Activated CD4-positive, alpha-beta T cell treated with anti-CD3 and anti-CD28 coated beads, Interleukin-2, amount 50 U/mL, for 16 hours (primary cell): ENCODE results near the gene POLA1.

Source experiments
- DNase-seq: peaks from one replicate; pipeline ENCODE4 v3.0.0-alpha.2; 2020

The POLA1 gene

DNA sequence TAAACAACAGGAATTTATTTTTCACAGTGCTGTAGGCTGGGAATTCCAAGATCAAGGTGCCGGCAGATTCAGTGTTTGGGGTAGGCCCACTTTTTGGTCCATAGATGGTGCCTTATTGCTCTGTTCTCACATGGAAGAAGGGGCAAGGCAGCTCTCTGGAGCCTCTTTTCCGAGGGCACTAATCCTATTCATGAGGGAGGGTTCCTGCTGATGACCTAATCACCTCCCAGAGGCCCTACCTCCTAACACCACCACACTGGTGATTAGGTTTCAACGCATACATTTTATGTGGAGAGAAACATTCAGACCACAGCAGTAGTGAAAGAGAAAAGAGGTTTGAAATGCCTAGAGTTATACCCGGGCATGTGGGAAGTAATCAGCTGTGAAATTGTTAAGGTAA is 1.4 kb upstream of the POLA1 start:
- DNase-seq, result no peak

GRCh38 chrX:24694825-24695224 is 1.1 kb downstream of the POLA1 start:
- peak; percentile 5 for DNase-seq

GRCh38 chrX:24696294-24696693 is 2.6 kb downstream of the POLA1 start:
- no peak for DNase-seq

DNA sequence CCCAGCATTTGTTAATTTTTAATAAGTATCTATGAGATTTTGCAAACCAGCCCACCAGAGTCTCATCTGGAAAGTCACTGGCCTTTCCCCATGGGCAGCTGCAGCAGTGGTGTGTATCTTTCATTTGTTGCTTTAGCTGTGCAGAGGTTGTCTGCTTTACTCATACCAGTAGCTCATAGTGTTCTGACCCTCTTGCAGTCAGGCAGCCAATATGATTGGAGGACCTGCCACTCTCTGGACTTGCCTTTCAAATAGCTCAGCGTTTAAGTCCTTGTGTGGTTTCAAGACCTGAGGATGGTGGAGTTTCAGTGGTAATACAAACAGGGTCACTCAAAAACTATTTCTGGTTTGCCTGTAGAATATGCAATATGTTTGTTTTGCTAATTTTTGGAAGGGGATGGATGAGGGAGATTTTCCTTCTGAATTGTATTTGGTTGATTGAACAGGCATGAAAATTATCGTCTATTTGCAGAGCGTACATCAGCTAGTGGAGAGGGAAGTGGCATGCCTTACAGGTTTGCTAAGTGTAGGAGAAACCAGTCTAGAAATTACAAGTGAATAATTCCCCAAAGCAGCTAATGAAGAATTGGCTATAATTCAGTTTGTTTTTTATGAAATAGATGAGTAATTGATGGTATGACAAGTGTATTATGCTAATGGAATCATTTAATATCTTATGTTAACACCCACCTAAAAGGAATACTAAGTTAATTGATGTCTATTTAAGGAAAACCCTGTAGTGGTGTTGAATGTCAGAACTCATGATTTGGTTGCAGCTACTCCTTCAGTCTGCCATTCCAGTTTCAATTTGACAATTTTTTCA is 8.9 kb downstream of the POLA1 start:
- peak; percentile 15 for DNase-seq

DNA sequence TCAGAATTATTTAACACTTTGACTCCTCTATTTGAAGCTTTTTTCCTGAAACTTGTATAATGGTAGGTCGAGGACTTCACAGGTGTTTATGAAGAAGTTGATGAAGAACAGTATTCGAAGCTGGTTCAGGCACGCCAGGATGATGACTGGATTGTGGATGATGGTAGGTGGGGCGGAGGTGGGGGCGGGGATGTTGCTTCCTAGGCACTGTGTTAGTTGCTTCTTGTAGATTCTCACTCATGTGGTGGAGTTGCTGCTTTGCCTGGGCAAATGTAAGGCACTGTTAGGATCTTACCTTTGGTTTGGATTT is 9.4 kb downstream of the POLA1 start:
- DNase-seq, result no peak

DNA sequence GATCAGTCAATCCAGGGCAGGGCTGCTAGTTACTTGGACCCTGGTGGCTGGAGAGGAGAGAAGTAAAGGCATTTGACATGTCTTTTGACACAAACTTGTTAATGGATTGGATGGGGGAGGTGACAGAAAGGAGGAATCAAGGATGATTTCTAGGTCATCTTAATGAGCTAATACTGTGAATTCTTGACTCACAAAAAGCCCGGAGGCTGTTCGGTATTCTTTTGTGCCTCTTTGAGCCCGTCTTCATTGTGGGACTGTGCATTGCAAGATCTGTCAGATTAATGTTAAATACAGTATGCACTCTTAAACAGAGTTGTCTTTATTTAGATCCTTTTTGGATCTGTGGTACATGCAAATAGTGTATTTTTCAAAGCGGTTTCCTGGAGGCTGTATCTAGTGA is 25.1 kb downstream of the POLA1 start:
- no peak for DNase-seq

- DNase-seq, result no peak
Measured at GRCh38 chrX:24720036-24720435, 26.3 kb downstream of the POLA1 start.

DNA sequence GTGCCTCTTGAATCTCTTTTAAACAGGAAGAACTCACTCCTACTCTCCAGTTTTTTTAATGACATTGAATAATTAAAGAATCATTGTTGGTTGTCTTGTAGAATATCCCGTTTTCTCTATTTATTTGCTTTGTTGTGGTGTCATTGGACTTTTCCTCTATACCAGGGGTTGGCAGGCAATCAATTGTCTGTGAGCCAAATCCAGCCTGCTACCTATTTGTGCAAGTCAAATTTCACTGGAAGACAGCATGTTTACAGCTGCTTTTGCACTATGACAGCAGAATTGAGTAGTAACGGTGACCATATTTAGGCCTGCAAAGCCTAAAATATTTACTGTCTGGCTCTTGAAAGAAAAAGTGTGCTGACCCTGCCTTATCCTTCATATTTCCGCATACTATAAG is 34.8 kb downstream of the POLA1 start:
- DNase-seq, result no peak

DNA sequence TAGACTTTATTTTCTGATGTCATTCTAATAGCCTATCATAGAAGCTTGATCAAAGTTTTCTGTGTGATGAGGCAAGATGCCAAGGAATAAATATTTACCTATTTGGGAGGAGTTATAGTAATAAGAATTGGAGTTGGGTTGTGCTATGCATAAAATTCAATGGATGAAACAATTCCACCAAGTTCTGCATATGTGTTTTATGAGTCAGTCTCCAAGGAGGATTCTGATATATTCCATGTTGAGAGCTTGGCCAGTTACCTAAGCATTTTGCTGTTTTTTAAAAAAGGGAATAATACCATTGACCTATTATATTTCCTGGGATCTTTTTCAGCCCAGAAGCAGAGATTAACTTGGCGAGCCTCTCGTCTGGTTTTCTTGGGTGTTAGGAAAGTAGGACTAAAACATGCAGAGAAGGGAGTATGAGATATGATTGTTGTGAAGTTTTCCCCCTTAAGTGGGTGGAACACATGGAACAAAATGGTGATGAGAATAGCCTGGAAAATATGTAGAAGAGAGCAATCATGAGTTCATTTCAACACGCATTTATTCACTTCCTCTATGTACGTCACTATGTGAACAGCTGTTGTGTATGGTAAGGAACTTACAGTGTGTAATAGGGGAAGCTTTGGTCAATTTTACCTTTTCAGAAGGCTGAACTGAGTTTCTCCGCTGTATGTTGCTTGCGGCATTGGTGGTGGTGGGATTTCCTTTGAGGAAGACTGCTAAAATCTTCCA is 39.2 kb downstream of the POLA1 start:
- no peak for DNase-seq

DNA sequence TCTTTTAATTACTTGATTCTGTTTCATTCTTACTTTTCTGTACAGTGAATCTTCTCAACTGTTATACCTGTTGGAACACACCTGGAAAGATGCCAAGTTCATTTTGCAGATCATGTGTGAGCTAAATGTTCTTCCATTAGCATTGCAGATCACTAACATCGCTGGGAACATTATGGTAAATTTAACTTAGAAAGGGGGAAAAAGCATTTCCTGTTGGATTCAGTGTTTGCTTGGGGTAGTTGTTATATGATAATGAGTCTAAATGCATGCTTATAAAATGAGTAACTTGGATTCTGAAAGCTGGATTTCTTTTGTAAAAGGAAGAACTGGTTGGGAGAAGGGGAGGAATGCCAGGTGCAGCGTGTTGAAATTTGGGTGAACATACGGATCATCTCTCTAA is 47.6 kb downstream of the POLA1 start:
- DNase-seq, result no peak

GRCh38 chrX:24748196-24748595 is 54.5 kb downstream of the POLA1 start:
- no peak for DNase-seq

DNA sequence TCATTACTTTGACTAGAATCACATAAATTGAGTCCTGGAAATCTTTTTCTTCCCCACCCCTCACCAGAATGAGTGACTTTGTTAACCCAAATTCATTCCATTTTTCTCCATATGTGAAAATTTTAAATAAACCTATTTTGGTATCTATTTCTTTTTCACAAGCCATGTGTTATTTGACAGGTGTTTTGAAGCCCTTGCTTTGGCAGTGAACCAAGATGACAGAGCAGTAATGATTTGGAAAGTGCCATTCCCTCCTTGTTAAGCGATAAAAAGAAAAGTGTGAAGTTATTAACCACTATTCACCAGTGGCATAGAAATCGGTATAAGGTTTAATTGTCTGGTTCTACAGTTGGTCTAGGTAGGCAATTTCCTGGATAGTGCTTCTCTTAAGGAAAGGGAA is 66.1 kb downstream of the POLA1 start:
- DNase-seq, result no peak

DNA sequence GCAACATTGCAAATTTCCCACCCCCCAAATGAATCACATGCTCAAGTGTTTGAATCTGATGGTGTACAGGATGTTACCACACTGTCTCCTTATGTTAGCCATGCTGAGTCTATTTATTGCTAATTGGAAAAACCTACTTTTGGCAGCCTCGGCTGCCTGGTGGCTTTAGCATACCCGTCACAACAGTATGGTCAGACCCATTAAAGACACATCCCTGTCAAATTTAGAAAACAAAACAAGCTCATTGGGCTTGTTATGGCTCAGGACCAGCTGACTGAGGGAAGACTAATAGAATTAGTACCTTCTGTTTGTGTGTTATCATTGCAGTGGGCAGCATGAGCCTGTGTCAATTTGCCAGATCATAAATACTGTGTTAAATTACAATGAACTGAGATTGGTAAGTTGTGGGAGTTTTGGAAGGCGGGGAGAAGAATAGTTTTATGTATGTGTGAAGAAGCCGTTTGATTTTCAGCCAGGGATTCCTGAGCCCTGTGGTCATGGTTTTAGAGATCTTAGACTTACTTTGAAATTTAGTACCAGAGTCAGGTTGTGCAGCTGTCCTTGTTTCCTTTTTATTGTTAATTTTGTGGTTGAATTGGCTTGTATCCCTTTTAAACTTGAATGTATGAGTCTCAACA is 66.8 kb downstream of the POLA1 start:
- no peak for DNase-seq

DNA sequence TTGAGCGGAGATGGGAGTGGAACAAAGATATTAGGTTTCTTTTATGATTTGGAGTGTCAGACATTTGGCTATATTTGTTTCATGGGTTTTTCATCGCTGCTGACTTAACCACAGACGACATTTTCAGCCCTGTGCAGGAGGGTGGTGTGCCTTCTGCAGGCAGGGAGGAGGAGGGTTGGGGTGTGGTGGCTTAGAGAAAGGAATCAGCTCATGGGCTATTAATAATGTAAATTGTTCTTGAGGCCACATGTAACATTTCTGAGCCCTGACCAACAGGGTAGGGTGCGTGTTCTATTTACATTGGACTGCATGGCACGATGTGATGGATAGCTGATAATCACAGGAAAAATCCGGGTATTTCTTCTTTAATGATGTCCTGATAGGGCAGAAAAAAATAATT is 67.6 kb downstream of the POLA1 start:
- DNase-seq, result no peak

- no peak for DNase-seq
Measured at GRCh38 chrX:24763989-24764388, 70.3 kb downstream of the POLA1 start.

DNA sequence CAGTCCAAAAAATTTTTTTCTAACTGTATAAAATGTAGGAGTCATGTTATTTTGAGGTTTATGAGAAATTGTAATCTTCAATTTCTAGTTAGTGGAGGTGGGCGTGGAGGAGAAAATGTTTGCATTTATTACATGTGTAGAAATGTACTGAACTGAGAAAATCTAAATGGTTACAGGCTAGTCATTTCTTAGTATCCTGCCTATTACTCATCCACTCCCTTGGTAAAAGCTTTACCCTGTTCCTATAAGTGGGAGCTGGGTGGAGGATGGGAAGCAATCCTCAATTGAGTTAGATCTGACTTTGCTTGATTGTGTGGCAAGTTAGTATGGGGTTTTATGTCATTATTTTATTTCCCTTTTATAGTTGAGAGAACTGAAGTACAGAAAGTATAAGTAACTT is 73.8 kb downstream of the POLA1 start:
- peak; percentile 2 for DNase-seq

- DNase-seq, result no peak
Measured at GRCh38 chrX:24768556-24768955, 74.8 kb downstream of the POLA1 start.

DNA sequence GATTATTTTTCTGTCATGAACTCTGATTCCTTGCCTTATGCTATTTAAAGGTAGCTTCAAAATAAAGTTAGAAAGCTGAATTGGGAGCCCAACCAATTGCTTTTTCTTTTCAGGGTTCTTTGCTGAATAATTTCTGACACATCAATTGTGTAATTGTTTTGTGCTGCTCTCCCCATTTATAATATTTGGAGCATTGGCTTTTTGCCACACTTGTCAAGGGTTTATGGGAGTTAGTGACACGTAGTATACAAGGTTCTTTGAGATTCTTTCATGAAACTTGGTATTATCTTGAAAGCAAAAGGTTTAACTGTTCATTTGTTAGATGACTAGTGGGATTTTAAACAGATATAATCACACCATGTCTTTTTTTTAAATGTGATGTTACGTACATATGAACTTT is 80.9 kb downstream of the POLA1 start:
- no peak for DNase-seq

DNA sequence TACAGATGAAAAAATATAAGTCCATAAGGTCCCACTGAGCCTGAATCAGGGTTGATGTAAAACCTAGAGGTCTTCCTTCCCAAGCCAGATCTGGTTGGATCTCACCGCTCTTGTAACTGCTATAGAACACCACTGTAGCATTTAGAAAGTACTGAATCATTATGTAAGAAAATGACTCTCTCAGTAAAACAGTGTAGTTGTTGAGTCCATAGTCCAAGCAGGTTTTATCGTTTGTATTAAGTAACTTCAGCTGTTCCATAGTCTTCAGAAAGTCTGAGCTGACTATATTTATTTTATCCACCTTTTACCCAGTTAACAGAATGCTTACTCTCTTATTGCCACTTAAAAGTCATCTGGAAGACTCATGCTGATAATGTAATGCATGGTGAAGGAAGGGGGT is 82.2 kb downstream of the POLA1 start:
- DNase-seq, result no peak

- DNase-seq, result no peak
Measured at GRCh38 chrX:24777660-24778059, 83.9 kb downstream of the POLA1 start.

DNA sequence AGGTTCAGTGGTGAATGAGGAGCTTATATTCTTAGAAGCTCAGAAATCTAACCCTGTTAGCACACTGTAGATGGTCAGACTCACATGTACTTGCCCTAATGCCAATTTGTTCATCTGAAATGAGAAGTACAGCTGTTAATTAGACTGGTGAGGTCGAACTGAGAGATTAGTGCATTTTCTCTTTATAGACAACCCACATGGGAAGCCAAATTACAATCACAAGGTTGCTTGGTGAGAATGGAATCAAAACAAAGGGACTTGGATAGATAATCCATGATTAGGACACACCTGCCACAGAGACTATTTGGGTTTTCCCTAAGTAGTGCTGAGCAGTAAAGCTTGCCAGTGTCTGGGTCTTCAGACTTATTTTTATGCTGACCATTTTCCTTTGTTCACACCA is 88.3 kb downstream of the POLA1 start:
- no peak for DNase-seq

DNA sequence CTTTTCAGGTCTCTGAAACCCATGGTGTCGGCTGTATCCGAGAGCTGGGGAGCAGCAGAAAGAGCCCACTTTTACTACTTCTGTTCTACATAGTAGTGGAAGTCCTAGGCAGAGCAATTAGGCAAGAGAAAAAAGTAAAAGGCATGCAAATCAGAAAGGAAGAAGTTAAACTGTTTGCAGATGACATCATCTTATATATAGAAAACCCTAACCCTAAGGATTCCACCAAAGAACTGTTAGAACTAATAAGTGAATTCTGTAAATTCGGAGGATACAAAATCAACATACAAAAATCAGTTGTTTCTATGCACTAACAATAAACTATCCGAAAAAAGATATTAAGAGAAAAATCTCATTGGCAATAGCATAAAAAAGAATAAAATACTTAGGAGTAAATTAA is 95.3 kb downstream of the POLA1 start:
- no peak for DNase-seq

DNA sequence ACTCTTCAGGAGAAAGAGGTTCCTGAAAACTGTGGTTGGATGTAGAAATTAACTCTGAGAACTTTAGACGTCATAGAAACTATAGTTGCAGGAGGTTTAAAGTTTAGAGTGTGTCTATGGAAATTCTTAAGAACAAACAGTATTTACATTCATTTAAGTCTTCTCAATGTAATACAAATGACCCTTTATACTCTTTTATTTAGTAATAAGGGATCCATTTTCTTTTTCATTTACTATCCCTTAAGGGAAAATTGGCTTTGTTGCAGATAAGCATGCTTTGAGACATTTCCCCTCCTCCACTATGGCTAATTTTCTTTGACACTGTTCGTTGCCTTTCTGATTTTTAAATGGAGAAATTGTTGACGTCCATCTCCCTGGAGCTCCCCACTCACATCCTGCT is 96.4 kb downstream of the POLA1 start:
- no peak for DNase-seq

- DNase-seq, result no peak
Measured at GRCh38 chrX:24796204-24796603, 102.5 kb downstream of the POLA1 start.
